HepG2 (cell line): ENCODE measurements around the gene TMEM86B. TPM values are rescaled to one million over a fixed set of nuclear protein-coding genes. Genes with fewer than 3 reads are reported as not detected.

Experiments
- ATF7 ChIP-seq, 2 experiments: fragments of 450-650 bp in 1 of 2; sonication (generic) in 1 of 2; formaldehyde crosslinking in 1 of 2; IDR thresholded peaks; 2 replicates each; pipeline versions ENCODE4 v1.4.0 to v1.6.1; 2016 to 2020; ENCODE audit warnings: antibody characterized with exemption in 1 of 2, mild to moderate bottlenecking in 1 of 2, missing genetic modification reagents in 1 of 2
- CHD4 ChIP-seq: fragments of 200-600 bp; sonication (generic); IDR thresholded peaks from 2 replicates; pipeline ENCODE4 v1.7.0; 2017; ENCODE audit warnings: mild to moderate bottlenecking, low read length, borderline replicate concordance
- GATAD2A ChIP-seq: IDR thresholded peaks from 2 replicates; pipeline ENCODE4 v1.6.1; 2016
- NFKB2 ChIP-seq: sonication (generic); formaldehyde crosslinking; IDR thresholded peaks from 2 replicates; pipeline ENCODE4 v1.4.0; 2020; ENCODE audit warnings: missing genetic modification reagents, borderline replicate concordance
- PAXIP1 ChIP-seq: sonication (generic); formaldehyde crosslinking; conservative IDR thresholded peaks from 2 replicates; pipeline ENCODE4 v1.4.0; 2020; ENCODE audit warnings: mild to moderate bottlenecking, missing genetic modification reagents, moderate library complexity
- SAP130 ChIP-seq: IDR thresholded peaks from 2 replicates; pipeline ENCODE4 v1.6.1; 2016; ENCODE audit warnings: low read depth
- ZGPAT ChIP-seq: IDR thresholded peaks from 2 replicates; pipeline ENCODE4 v1.6.1; 2016; ENCODE audit warnings: mild to moderate bottlenecking
- ZNF704 ChIP-seq: sonication (generic); formaldehyde crosslinking; IDR thresholded peaks from 2 replicates; pipeline ENCODE4 v1.8.1; 2023; ENCODE audit warnings: mild to moderate bottlenecking, inconsistent platforms, moderate library complexity, missing genetic modification reagents, borderline replicate concordance
- ZNF766 ChIP-seq: sonication (generic); formaldehyde crosslinking; IDR thresholded peaks from 2 replicates; pipeline ENCODE4 v1.5.0; 2020; ENCODE audit warnings: missing genetic modification reagents, borderline replicate concordance
- ZNF776 ChIP-seq: sonication (generic); formaldehyde crosslinking; IDR thresholded peaks from 2 replicates; pipeline ENCODE4 v1.4.0; 2020; ENCODE audit warnings: mild to moderate bottlenecking, missing genetic modification reagents
- ZNF780A ChIP-seq: sonication (generic); formaldehyde crosslinking; IDR thresholded peaks from 2 replicates; pipeline ENCODE4 v1.8.0; 2022; ENCODE audit warnings: mild to moderate bottlenecking, missing genetic modification reagents, moderate library complexity
- ZXDC ChIP-seq: sonication (generic); formaldehyde crosslinking; IDR thresholded peaks from 2 replicates; pipeline ENCODE4 v1.5.0; 2020; ENCODE audit warnings: mild to moderate bottlenecking, missing genetic modification reagents
- polyA plus RNA-seq, 8 experiments: library from polyadenylated mRNA; depleted of rRNA in 3 of 8; stranded (reverse) in 7 of 8; unstranded in 1 of 8; fragments of >200 nt; fragmentation: Illumina TruSeq in 4 of 8; extraction: Trizol in 4 of 8; gene quantifications; 2 replicates each; pipeline versions ENCODE4 v1.2.1 to v1.2.3, GENCODE V29; 2011 to 2016; ENCODE audit warnings: low read depth in 4 of 8, missing spikeins in 1 of 8, mixed read lengths in 1 of 8; ENCODE audit not compliant: insufficient read depth in 1 of 8
- total RNA-seq, 5 experiments: library from RNA; depleted of rRNA; stranded (reverse); fragments of >200 nt; fragmentation: Illumina TruSeq; extraction: Trizol; gene quantifications; 2 replicates each; pipeline ENCODE4 v1.2.3, GENCODE V29; 2016; ENCODE audit warnings: low read depth in 1 of 5
- TF ChIP-seq, protein P1 (sequence below): sonication (generic); formaldehyde crosslinking; IDR thresholded peaks from 2 replicates; pipeline ENCODE4 v1.4.0; 2020; ENCODE audit warnings: missing genetic modification reagents, borderline replicate concordance

TMEM86B gene
- total and polyA plus RNA-seq, 2 of the 13 experiments (the other 11 are each of a cell fraction or from before 2014, with no cell fraction given), result 7.7 to 9.6 TPM

- TF ChIP-seq ZXDC (peak; percentile 36; the same call in 1 of the 2 replicates), CHD4 (no peak), SAP130 (peak; percentile 71), ZNF766 (no peak; the same call in 1 of the 2 replicates), ZNF704 (no peak), GATAD2A (CRISPR knock-in tag) (peak; percentile 40; the same call in 1 of the 2 replicates), ZNF776 (CRISPR knock-in tag) (no peak), NFKB2 (CRISPR knock-in tag) (no peak), ZGPAT (CRISPR knock-in tag) (peak; percentile 55; the same call in 1 of the 2 replicates), ATF7 (IDR thresholded peaks at IDR 0.05) (no peak), ATF7 (CRISPR knock-in tag; IDR thresholded peaks at IDR 0.05) (no peak), PAXIP1 (CRISPR knock-in tag) (peak; percentile 84), ZNF780A (CRISPR knock-in tag) (no peak)
- TF ChIP-seq, protein P1, sequence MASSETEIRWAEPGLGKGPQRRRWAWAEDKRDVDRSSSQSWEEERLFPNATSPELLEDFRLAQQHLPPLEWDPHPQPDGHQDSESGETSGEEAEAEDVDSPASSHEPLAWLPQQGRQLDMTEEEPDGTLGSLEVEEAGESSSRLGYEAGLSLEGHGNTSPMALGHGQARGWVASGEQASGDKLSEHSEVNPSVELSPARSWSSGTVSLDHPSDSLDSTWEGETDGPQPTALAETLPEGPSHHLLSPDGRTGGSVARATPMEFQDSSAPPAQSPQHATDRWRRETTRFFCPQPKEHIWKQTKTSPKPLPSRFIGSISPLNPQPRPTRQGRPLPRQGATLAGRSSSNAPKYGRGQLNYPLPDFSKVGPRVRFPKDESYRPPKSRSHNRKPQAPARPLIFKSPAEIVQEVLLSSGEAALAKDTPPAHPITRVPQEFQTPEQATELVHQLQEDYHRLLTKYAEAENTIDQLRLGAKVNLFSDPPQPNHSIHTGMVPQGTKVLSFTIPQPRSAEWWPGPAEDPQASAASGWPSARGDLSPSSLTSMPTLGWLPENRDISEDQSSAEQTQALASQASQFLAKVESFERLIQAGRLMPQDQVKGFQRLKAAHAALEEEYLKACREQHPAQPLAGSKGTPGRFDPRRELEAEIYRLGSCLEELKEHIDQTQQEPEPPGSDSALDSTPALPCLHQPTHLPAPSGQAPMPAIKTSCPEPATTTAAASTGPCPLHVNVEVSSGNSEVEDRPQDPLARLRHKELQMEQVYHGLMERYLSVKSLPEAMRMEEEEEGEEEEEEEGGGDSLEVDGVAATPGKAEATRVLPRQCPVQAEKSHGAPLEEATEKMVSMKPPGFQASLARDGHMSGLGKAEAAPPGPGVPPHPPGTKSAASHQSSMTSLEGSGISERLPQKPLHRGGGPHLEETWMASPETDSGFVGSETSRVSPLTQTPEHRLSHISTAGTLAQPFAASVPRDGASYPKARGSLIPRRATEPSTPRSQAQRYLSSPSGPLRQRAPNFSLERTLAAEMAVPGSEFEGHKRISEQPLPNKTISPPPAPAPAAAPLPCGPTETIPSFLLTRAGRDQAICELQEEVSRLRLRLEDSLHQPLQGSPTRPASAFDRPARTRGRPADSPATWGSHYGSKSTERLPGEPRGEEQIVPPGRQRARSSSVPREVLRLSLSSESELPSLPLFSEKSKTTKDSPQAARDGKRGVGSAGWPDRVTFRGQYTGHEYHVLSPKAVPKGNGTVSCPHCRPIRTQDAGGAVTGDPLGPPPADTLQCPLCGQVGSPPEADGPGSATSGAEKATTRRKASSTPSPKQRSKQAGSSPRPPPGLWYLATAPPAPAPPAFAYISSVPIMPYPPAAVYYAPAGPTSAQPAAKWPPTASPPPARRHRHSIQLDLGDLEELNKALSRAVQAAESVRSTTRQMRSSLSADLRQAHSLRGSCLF (CRISPR knock-in tag), result no peak
These were observed 28.2 kb upstream of the TMEM86B start (continued) for GRCh38 chr19:55256562-55257460.
